HepG2 (cell line): ENCODE results near the gene ZFYVE28. TPM values are rescaled to one million over a fixed set of nuclear protein-coding genes. Genes with fewer than 3 reads are reported as not detected.

Experiments
- ATAC-seq: fragments of 200-7000 bp; cut with Tn5 transposase; 3 replicates; pipeline ENCODE4 v1.9.1; 2020; ENCODE audit warnings: mild to moderate bottlenecking, moderate library complexity
- BruUV-seq: library from RNA; stranded (reverse); fragments of 400-500 nt; replicated peaks from 2 replicates; lab custom pipeline; 2021; lab: Mats Ljungman, UMichigan
- CTCF ChIA-PET: fragments of 300-600 bp; formaldehyde crosslinking; extraction: SDS; loops from one replicate; lab custom pipeline; 2021; ENCODE audit warnings: low total read pairs, inconsistent platforms, low intra/inter-chr PET ratio; lab: Yijun Ruan, JAX
- POLR2A ChIA-PET: fragments of 350-600 bp; sonication (Branson Sonifier 250); formaldehyde crosslinking; loops from one replicate; lab custom pipeline; 2020; ENCODE audit warnings: antibody characterized with exemption, inconsistent platforms; lab: Yijun Ruan, JAX
- DNase-seq: peaks from one replicate; pipeline ENCODE4 v3.0.0-alpha.2; 2015; ENCODE audit warnings: low spot score
- FAIRE-seq: peaks from 3 replicates; lab custom pipeline; 2011; peaks lifted over from hg19 to GRCh38; lab: Jason Lieb, UNC
- H2AFZ ChIP-seq: one replicate; pipeline ENCODE4 v1.6.1; 2011; ENCODE audit warnings: low read length, inconsistent platforms
- H3K27ac ChIP-seq: fragments of 300-600 bp; 3 replicates; pipeline ENCODE4 v1.8.0; 2011; ENCODE audit warnings: mixed run types, mild to moderate bottlenecking, mixed read lengths, low read length, inconsistent platforms; ENCODE audit not compliant: insufficient read depth; ENCODE audit errors: extremely low read length
- H3K27me3 ChIP-seq, 2 experiments: fragments of 200-600 bp in 1 of 2; 2 replicates in 1 of 2; 3 replicates in 1 of 2; pipeline versions ENCODE4 v1.6.0 to v1.8.0; 2011; ENCODE audit warnings: low read length in 2 of 2, mild to moderate bottlenecking in 2 of 2, moderate library complexity in 2 of 2, inconsistent platforms in 1 of 2; ENCODE audit not compliant: insufficient read depth in 2 of 2, control insufficient read depth in 1 of 2
- H3K36me3 ChIP-seq, 2 experiments: fragments of 200-600 bp in 1 of 2; replicated peaks in 1 of 2; 2 replicates in 1 of 2; 3 replicates in 1 of 2; pipeline versions ENCODE4 v1.5.1 to v1.8.0; 2011; ENCODE audit warnings: low read length in 2 of 2, inconsistent platforms in 1 of 2; ENCODE audit not compliant: insufficient read depth in 2 of 2, control insufficient read depth in 1 of 2
- H3K4me1 ChIP-seq: 2 replicates; pipeline ENCODE4 v1.5.1; 2012; ENCODE audit warnings: low read length, inconsistent platforms; ENCODE audit not compliant: insufficient read depth
- H3K4me2 ChIP-seq: 2 replicates; pipeline ENCODE4 v1.6.0; 2011; ENCODE audit warnings: low read depth, low read length, inconsistent platforms
- H3K4me3 ChIP-seq, 3 experiments: fragments of 200-600 bp in 1 of 3; sonication (generic), shearing (Covaris generic) in 1 of 3; replicated peaks in 1 of 3; 2 replicates each; pipeline ENCODE4 v1.5.1; 2011 to 2016; ENCODE audit warnings: low read length in 3 of 3, inconsistent platforms in 2 of 3, low read depth in 2 of 3, mild to moderate bottlenecking in 2 of 3, control low read depth in 1 of 3, mixed read lengths in 1 of 3; ENCODE audit not compliant: insufficient read depth in 1 of 3
- H3K79me2 ChIP-seq: one replicate; pipeline ENCODE4 v1.6.1; 2011; ENCODE audit warnings: low read length, inconsistent platforms; ENCODE audit not compliant: insufficient read depth
- H3K9ac ChIP-seq: 2 replicates; pipeline ENCODE4 v1.6.0; 2011; ENCODE audit warnings: mild to moderate bottlenecking, low read depth, low read length, inconsistent platforms; ENCODE audit not compliant: insufficient read depth
- H3K9me3 ChIP-seq: 2 replicates; pipeline ENCODE4 v1.5.1; 2012; ENCODE audit warnings: mild to moderate bottlenecking, low read length
- H4K20me1 ChIP-seq: 2 replicates; pipeline ENCODE4 v1.6.0; 2011; ENCODE audit warnings: inconsistent platforms, mild to moderate bottlenecking, low read length, moderate library complexity; ENCODE audit not compliant: insufficient read depth
- SKIL ChIP-seq: sonication (generic); formaldehyde crosslinking; IDR thresholded peaks from 2 replicates; pipeline ENCODE4 v1.8.0; 2022; ENCODE audit warnings: missing genetic modification reagents, mild to moderate bottlenecking, moderate library complexity, borderline replicate concordance
- ZKSCAN8 ChIP-seq: IDR thresholded peaks from 2 replicates; pipeline ENCODE4 v1.6.1; 2016; ENCODE audit warnings: borderline replicate concordance, missing genetic modification reagents, missing compliant biosample characterization
- WGBS: methylation state at CpG from one replicate; pipeline ENCODE4 v1.1.6; 2017; ENCODE audit warnings: low lambda C conversion rate; 5-methylcytosine and 5-hydroxymethylcytosine counted together
- in situ Hi-C: cut with HindIII; loops from 2 replicates; pipeline ENCODE4 v1.10.0; 2017; ENCODE audit warnings: low pct_unique_long_range_greater_than_20kb; ENCODE audit not compliant: extremely low pct_ligation_motif_present
- intact Hi-C: fragments of 100-400 bp; cut with micrococcal nuclease; formaldehyde crosslinking; loops from one replicate; pipeline ENCODE4 v1.10.0; 2022; ENCODE audit not compliant: unreplicated experiment
- polyA plus RNA-seq, 8 experiments: library from polyadenylated mRNA; depleted of rRNA in 3 of 8; stranded (reverse) in 7 of 8; unstranded in 1 of 8; fragments of >200 nt; fragmentation: Illumina TruSeq in 4 of 8; extraction: Trizol in 4 of 8; gene quantifications; 2 replicates each; pipeline versions ENCODE4 v1.2.1 to v1.2.3, GENCODE V29; 2011 to 2016; ENCODE audit warnings: low read depth in 4 of 8, missing spikeins in 1 of 8, mixed read lengths in 1 of 8; ENCODE audit not compliant: insufficient read depth in 1 of 8
- total RNA-seq, 5 experiments: library from RNA; depleted of rRNA; stranded (reverse); fragments of >200 nt; fragmentation: Illumina TruSeq; extraction: Trizol; gene quantifications; 2 replicates each; pipeline ENCODE4 v1.2.3, GENCODE V29; 2016; ENCODE audit warnings: low read depth in 1 of 5
- TF ChIP-seq, protein P1 (sequence below): sonication (generic); formaldehyde crosslinking; IDR thresholded peaks from 2 replicates; pipeline ENCODE4 v1.8.1; 2023; ENCODE audit warnings: missing genetic modification reagents, inconsistent platforms, borderline replicate concordance

The ZFYVE28 gene
- total and polyA plus RNA-seq, 2 of the 13 experiments (the other 11 are each of a cell fraction or from before 2014, with no cell fraction given), result 0.12 to 0.22 TPM

- no peak for TF ChIP-seq SKIL (CRISPR knock-in tag)
- TF ChIP-seq, all 625 proteins: peak for 0
Measured at GRCh38 chr4:2290974-2291704, 127.3 kb downstream of the ZFYVE28 start (continued).

GRCh38 chr4:2290488-2290887 lies 128.0 kb downstream of the ZFYVE28 start:
- intact Hi-C loops, result no loop called here
- 12% methylated on average over 4 of the region's 9 CpGs for WGBS
- Histone ChIP-seq H3K79me2 (no peaks in the 10 kb centered on the region), H2AFZ (no peak overlapping the region), H3K4me2 (no peak overlapping the region), H3K9me3 (no peaks in the 10 kb centered on the region), H3K27me3 (peaks cover 4 to 57% of the 10 kb centered on the region in 2 experiments; a peak in 4 of 5 replicates), H3K4me1 (no peaks in the 10 kb centered on the region), H3K27ac (no peak overlapping the region), H3K36me3 (no peaks in the 10 kb centered on the region), H3K4me3 (no peak overlapping the region), H4K20me1 (no peaks in the 10 kb centered on the region), H3K9ac (no peak overlapping the region)
- TF ChIP-seq ZKSCAN8, result no peak
- TF ChIP-seq, protein P1, sequence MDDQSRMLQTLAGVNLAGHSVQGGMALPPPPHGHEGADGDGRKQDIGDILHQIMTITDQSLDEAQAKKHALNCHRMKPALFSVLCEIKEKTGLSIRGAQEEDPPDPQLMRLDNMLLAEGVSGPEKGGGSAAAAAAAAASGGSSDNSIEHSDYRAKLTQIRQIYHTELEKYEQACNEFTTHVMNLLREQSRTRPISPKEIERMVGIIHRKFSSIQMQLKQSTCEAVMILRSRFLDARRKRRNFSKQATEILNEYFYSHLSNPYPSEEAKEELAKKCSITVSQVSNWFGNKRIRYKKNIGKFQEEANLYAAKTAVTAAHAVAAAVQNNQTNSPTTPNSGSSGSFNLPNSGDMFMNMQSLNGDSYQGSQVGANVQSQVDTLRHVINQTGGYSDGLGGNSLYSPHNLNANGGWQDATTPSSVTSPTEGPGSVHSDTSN, result no peak
- ChIA-PET POLR2A (no interaction called here), CTCF (no interaction called here)
- no peak for DNase-seq
- ATAC-seq, result peak; percentile 13; the same call in 2 of the 3 replicates
- FAIRE-seq, result no peak
- in situ Hi-C loops, result no loop called here
- BruUV-seq, result no TSS peak
